Esophagus squamous epithelium (tissue), 4 donors: ENCODE measurements around the gene TRIM17.

ENCODE experiments used
- POLR2A ChIP-seq, 4 donors: fragments of 450-650 bp; IDR thresholded peaks; one replicate each; pipeline ENCODE4 v1.6.1; 2017; ENCODE audit warnings: antibody characterized with exemption in 4 of 4, mild to moderate bottlenecking in 4 of 4, moderate library complexity in 3 of 4
- TF ChIP-seq, protein P1 (sequence below), 6 experiments: fragments of 450-650 bp in 4 of 6; fragments of 200-600 bp in 2 of 6; sonication (generic) in 2 of 6; IDR thresholded peaks; one replicate each; pipeline ENCODE4 v1.5.1; 2016 to 2019; ENCODE audit warnings: antibody characterized with exemption in 6 of 6, mild to moderate bottlenecking in 4 of 6, moderate library complexity in 4 of 6

DNA sequence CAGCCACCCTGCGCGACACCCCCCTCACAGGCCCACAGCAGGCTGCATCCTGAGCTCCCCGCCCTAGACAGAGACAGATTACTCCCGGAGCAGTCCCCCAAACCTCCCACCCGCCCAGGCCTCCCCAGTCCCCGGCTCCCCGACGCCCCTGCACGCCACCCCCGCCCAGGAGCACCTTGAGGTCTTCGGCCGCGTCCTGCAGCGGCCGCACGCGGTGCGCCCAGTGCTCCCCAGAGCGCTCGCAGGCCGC, 10.8 kb downstream of the TRIM17 start:
- TF ChIP-seq, protein P1, sequence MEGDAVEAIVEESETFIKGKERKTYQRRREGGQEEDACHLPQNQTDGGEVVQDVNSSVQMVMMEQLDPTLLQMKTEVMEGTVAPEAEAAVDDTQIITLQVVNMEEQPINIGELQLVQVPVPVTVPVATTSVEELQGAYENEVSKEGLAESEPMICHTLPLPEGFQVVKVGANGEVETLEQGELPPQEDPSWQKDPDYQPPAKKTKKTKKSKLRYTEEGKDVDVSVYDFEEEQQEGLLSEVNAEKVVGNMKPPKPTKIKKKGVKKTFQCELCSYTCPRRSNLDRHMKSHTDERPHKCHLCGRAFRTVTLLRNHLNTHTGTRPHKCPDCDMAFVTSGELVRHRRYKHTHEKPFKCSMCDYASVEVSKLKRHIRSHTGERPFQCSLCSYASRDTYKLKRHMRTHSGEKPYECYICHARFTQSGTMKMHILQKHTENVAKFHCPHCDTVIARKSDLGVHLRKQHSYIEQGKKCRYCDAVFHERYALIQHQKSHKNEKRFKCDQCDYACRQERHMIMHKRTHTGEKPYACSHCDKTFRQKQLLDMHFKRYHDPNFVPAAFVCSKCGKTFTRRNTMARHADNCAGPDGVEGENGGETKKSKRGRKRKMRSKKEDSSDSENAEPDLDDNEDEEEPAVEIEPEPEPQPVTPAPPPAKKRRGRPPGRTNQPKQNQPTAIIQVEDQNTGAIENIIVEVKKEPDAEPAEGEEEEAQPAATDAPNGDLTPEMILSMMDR (IDR thresholded peaks at IDR 0.05), result no peak
- no peak for TF ChIP-seq POLR2A (IDR thresholded peaks at IDR 0.05)
